Thoracic aorta (tissue), 2 donors: ENCODE data around the gene PHKG1. TPM values are rescaled to one million over a fixed set of nuclear protein-coding genes. Genes with fewer than 3 reads are reported as not detected.
"Not testable (repeated sequence)": the region's sequence is repeated elsewhere in the genome, so short reads cannot be mapped to it uniquely, and the experiment has no call there.

Source experiments
- ATAC-seq: fragments of 150-250 bp; one replicate; pipeline ENCODE4 v1.8.0; 2017; ENCODE audit warnings: low read depth; ENCODE audit not compliant: insufficient number of reproducible peaks, low FRiP score
- DNase-seq: peaks from one replicate; pipeline ENCODE4 v3.0.0-alpha.2; 2020; ENCODE audit warnings: low spot score
- H3K27ac ChIP-seq, 2 donors: fragments of 200-600 bp; sonication (generic); 1 replicate in 1 of 2; 2 replicates in 1 of 2; pipeline ENCODE4 v1.5.1; 2016; ENCODE audit warnings: mild to moderate bottlenecking in 2 of 2, moderate library complexity in 2 of 2
- H3K27me3 ChIP-seq: fragments of 200-600 bp; sonication (generic); replicated peaks from 2 replicates; pipeline ENCODE4 v1.6.0; 2016; ENCODE audit warnings: mild to moderate bottlenecking; ENCODE audit not compliant: insufficient read depth
- H3K36me3 ChIP-seq: fragments of 200-600 bp; sonication (generic); one replicate; pipeline ENCODE4 v1.5.1; 2016
- H3K4me1 ChIP-seq, 2 donors: fragments of 200-600 bp; sonication (generic); 1 replicate in 1 of 2; 2 replicates in 1 of 2; pipeline versions ENCODE4 v1.5.1 to v1.6.0; 2016; ENCODE audit warnings: low read depth in 2 of 2, mild to moderate bottlenecking in 1 of 2; ENCODE audit not compliant: control insufficient read depth in 1 of 2
- H3K4me3 ChIP-seq: fragments of 200-600 bp; sonication (generic); 2 replicates; pipeline ENCODE4 v1.5.1; 2016; ENCODE audit warnings: mild to moderate bottlenecking
- H3K9me3 ChIP-seq: fragments of 200-600 bp; sonication (generic); 2 replicates; pipeline ENCODE4 v1.5.1; 2016
- CTCF ChIP-seq: fragments of 200-600 bp; sonication (generic); IDR thresholded peaks from one replicate; pipeline ENCODE4 v1.5.1; 2019; ENCODE audit warnings: antibody characterized with exemption
- total RNA-seq, 2 donors: library from RNA; depleted of rRNA; stranded (reverse); fragments of >200 nt; gene quantifications; one replicate each; pipeline versions ENCODE4 v1.1.0 to v1.2.3, GENCODE V29; 2016

Gene PHKG1
- total RNA-seq, 2 donors from 2014 or later: 6.0 to 10.9 TPM

GRCh38 chr7:56097700-56098099 lies 4.9 kb upstream of the PHKG1 start:
- DNase-seq (no peak), ATAC-seq (no peak)
- Histone ChIP-seq H3K27ac (no peak overlapping the region), H3K27me3 (no peaks in the 10 kb centered on the region), H3K4me1 (peaks cover 5 to 26% of the 10 kb centered on the region in 2 donors), H3K9me3 (no peaks in the 10 kb centered on the region), H3K4me3 (no peak overlapping the region), H3K36me3 (peaks cover 32% of the 10 kb centered on the region)
- no peak for TF ChIP-seq CTCF

GRCh38 chr7:56092388-56092787 lies 364 bp downstream of the PHKG1 start:
- ATAC-seq, H3K36me3 ChIP-seq, H3K27me3 ChIP-seq, DNase-seq, H3K9me3 ChIP-seq: not testable (repeated sequence)
- Histone ChIP-seq H3K27ac (peak overlapping the region; percentile 91 to 94), H3K4me1 (peaks cover 9 to 37% of the 10 kb centered on the region in 2 donors), H3K4me3 (peak overlapping the region; percentile 60)

GRCh38 chr7:56091591-56091990 lies 1.2 kb downstream of the PHKG1 start:
- DNase-seq (peak; percentile 62), ATAC-seq (peak; percentile 81)
- peak overlapping the region; percentile 60 for H3K4me3 ChIP-seq
- no peaks in the 10 kb centered on the region for H3K9me3 ChIP-seq
- no peak for TF ChIP-seq CTCF
- peak overlapping the region; percentile 91 to 94 for H3K27ac ChIP-seq
- peaks cover 9 to 32% of the 10 kb centered on the region in 2 donors for H3K4me1 ChIP-seq
- no peaks in the 10 kb centered on the region for H3K27me3 ChIP-seq
- H3K36me3 ChIP-seq: peaks cover 8% of the 10 kb centered on the region

- H3K27ac ChIP-seq: no peak overlapping the region
- H3K4me1 ChIP-seq: peaks cover 7 to 36% of the 10 kb centered on the region in 2 donors
- no peaks in the 10 kb centered on the region for H3K27me3 ChIP-seq
- H3K9me3 ChIP-seq: no peaks in the 10 kb centered on the region
- ATAC-seq (no peak), DNase-seq (no peak)
- no peak overlapping the region for H3K4me3 ChIP-seq
- peaks cover 10% of the 10 kb centered on the region for H3K36me3 ChIP-seq
- no peak for TF ChIP-seq CTCF
Measured at GRCh38 chr7:56087445-56087844, 5.3 kb downstream of the PHKG1 start.

GRCh38 chr7:56086761-56087160 lies 6.0 kb downstream of the PHKG1 start:
- Histone ChIP-seq H3K9me3 (no peaks in the 10 kb centered on the region), H3K27ac (no peak overlapping the region), H3K36me3 (peaks cover 10% of the 10 kb centered on the region), H3K4me3 (no peak overlapping the region), H3K27me3 (no peaks in the 10 kb centered on the region), H3K4me1 (peaks cover 3 to 35% of the 10 kb centered on the region in 2 donors)
- TF ChIP-seq CTCF: no peak
- no peak for ATAC-seq
- DNase-seq: no peak

- no peak for TF ChIP-seq CTCF
- Histone ChIP-seq H3K9me3 (no peaks in the 10 kb centered on the region), H3K4me1 (peaks cover 25 to 51% of the 10 kb centered on the region in 2 donors), H3K4me3 (no peak overlapping the region), H3K36me3 (peaks cover 13% of the 10 kb centered on the region), H3K27ac (peak overlapping the region; percentile 50 to 57), H3K27me3 (no peaks in the 10 kb centered on the region)
- DNase-seq (no peak), ATAC-seq (no peak)
Measured at GRCh38 chr7:56083150-56083785, 9.5 kb downstream of the PHKG1 start.
